Panc1 (cell line): ENCODE results near the gene TBXAS1.

Experiments used
- CTCF ChIP-seq: fragments of 450-650 bp; IDR thresholded peaks from 2 replicates; pipeline ENCODE4 v1.5.1; 2017; ENCODE audit warnings: mild to moderate bottlenecking
- POLR2AphosphoS5 ChIP-seq: IDR thresholded peaks from 2 replicates; pipeline ENCODE4 v1.6.1; 2012; ENCODE audit warnings: mild to moderate bottlenecking, low read depth, low read length, moderate library complexity

GRCh38 chr7:140051820-140052219 is 222.8 kb downstream of the TBXAS1 start:
- TF ChIP-seq CTCF (no peak), POLR2AphosphoS5 (no peak)
